ENCODE measurements around the gene CD300E.
"Not testable (repeated sequence)": the region's sequence is repeated elsewhere in the genome, so short reads cannot be mapped to it uniquely, and the experiment has no call there.

The CD300E gene

GRCh38 chr17:74633326-74633725 lies 9.8 kb upstream of the CD300E start:
- peaks cover 10% of the 10 kb centered on the region for H3K4me1 ChIP-seq (ENCODE audit: insufficient read depth, low read length)
- H3K27ac ChIP-seq (ENCODE audit: low read depth, low read length), result no peak overlapping the region
- H3K4me3 ChIP-seq (ENCODE audit: low read depth in 1 of 2, low read length in 2 of 2), result no peak overlapping the region
- H3K9me3 ChIP-seq (ENCODE audit: low read length), result no peaks in the 10 kb centered on the region
- no peak overlapping the region for H3K9ac ChIP-seq (ENCODE audit: low read length)
- H3K27me3 ChIP-seq (ENCODE audit: control insufficient read depth in 1 of 2, insufficient read depth in 2 of 2, low read length in 2 of 2), result peaks cover 0 to 4% of the 10 kb centered on the region in 2 donors
- no peaks in the 10 kb centered on the region for H3K36me3 ChIP-seq (ENCODE audit: insufficient read depth, low read length)

- Histone ChIP-seq H3K4me3 (ENCODE audit: low read depth in 1 of 2, low read length in 2 of 2) (peak overlapping the region in 1 of 2 donors; percentile 49), H3K9me3 (ENCODE audit: low read length) (no peaks in the 10 kb centered on the region), H3K4me1 (ENCODE audit: insufficient read depth, low read length) (peaks cover 10% of the 10 kb centered on the region), H3K36me3 (ENCODE audit: insufficient read depth, low read length) (no peaks in the 10 kb centered on the region), H3K9ac (ENCODE audit: low read length) (no peak overlapping the region), H3K27ac (ENCODE audit: low read depth, low read length) (no peak overlapping the region), H3K27me3 (ENCODE audit: control insufficient read depth in 1 of 2, insufficient read depth in 2 of 2, low read length in 2 of 2) (peaks cover 0 to 5% of the 10 kb centered on the region in 2 donors)
Measured at GRCh38 chr17:74632617-74633016, 9.1 kb upstream of the CD300E start.

DNA sequence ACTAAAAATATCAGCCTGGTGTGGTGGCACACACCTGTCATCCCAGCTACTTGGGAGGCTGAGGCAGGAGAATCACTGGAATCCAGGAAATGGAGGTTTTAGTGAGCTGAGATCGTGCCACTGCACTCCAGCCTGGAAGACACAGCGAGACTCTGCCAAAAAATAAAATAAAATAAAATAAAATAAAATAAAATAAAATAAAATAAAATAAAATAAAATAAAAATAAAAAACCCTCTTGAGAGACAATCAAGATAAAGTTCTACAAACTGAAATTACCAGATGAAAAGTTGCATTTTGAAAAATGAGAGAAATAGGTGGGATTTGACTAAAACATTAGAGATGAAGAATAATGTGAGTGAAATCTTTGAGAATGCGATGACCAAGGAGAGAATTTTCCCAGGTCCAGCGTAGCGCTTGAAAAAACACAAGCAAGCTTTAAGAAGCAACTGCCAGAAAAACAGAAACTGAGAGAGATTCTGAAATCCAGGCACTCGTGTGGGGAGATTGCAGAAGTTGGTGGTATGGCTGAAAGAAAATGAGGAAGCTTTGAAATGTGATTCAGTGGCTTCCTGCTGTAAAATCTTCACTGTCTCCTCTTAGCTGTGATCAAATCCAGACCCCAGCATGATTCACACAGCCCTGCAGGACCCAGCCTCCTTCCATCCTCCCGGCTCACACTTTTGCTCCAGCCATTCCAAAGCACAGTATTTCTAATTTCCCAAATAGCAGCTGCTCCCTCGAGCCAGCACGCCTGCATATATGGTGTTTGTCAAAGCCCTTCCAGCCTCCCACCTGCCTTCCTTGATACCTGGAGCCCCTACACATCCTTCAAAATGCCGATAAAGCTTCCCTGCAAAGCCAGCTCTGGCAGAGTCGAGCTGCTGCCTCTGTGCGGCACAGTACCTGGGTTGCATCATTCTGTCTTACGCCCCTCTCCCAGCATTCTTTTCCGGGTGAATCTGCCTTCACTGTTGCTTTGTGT lies 8.2 kb upstream of the CD300E start:
- no peaks in the 10 kb centered on the region for H3K9me3 ChIP-seq (ENCODE audit: low read length)
- H3K9ac ChIP-seq (ENCODE audit: low read length), result no peak overlapping the region
- peaks cover 0 to 5% of the 10 kb centered on the region in 2 donors for H3K27me3 ChIP-seq (ENCODE audit: control insufficient read depth in 1 of 2, insufficient read depth in 2 of 2, low read length in 2 of 2)
- peaks cover 10% of the 10 kb centered on the region for H3K4me1 ChIP-seq (ENCODE audit: insufficient read depth, low read length)
- H3K36me3 ChIP-seq (ENCODE audit: insufficient read depth, low read length), result no peaks in the 10 kb centered on the region
- no peak overlapping the region for H3K27ac ChIP-seq (ENCODE audit: low read depth, low read length)
- H3K4me3 ChIP-seq (ENCODE audit: low read depth in 1 of 2, low read length in 2 of 2), result peak overlapping the region in 1 of 2 donors; percentile 49

DNA sequence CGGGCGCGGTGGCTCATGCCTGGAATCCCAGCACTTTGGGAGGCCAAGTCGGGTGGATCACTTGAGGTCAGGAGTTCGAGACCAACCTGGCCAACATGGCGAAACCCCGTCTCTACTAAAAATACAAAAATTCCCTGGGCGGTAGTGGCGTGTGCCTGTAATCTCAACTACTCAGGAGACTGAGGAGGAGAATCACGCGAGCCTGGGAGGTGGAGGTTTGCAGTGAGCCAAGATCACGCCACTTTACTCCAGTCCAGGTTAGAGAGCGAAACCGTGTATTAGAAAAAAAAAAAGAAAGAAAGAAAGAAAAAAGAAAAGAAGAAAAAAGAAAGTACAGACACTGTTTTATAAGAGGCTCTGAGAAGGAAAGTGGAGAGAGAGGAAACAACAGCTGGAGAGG lies 6.7 kb upstream of the CD300E start:
- H3K27ac ChIP-seq (ENCODE audit: low read depth, low read length); H3K9me3 ChIP-seq (ENCODE audit: low read length); H3K36me3 ChIP-seq (ENCODE audit: insufficient read depth, low read length); H3K27me3 ChIP-seq (ENCODE audit: control insufficient read depth in 1 of 2, insufficient read depth in 2 of 2, low read length in 2 of 2); H3K4me3 ChIP-seq (ENCODE audit: low read depth in 1 of 2, low read length in 2 of 2); H3K9ac ChIP-seq (ENCODE audit: low read length): not testable (repeated sequence)
- peaks cover 10% of the 10 kb centered on the region for H3K4me1 ChIP-seq (ENCODE audit: insufficient read depth, low read length)

DNA sequence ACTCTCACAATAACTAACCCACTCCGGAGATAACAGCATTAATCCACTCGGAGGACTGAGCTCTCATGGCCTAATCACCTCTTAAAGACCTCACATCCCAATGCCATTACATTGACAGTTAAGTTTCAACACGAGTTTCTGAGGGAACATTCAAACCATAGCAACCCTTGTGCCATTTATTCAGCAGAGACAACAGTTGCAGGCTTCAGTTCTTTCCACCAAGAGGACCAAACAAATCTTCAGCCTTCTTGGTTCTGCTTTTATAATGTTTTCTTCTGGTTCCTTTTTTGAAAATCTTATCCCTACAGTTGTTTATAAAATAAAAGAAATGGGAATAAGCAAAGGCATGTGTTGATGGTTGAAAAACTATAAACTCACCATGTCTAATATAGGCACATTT lies 2.1 kb upstream of the CD300E start:
- no peaks in the 10 kb centered on the region for H3K4me1 ChIP-seq (ENCODE audit: insufficient read depth, low read length)

DNA sequence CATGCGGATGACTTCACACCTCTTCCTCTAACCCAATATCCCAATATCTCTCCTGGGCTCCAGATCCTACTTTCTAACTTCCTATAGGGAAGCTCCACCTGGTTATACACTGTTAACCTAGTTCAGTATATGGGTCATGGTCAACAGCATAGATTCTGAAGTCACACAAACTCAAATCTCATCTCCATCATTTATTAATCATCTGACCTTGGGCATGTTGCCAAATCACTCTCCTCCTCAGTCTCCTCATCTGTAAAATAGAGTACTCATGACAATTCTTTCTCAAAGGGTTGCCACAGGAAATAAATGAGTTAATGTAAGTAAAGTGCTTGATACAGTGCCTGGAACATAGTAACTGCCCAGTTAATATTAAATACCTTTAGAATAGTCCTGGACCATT lies 593 bp upstream of the CD300E start:
- no peaks in the 10 kb centered on the region for H3K36me3 ChIP-seq (ENCODE audit: insufficient read depth, low read length)
- H3K27ac ChIP-seq (ENCODE audit: low read depth, low read length), result no peak overlapping the region
- no peaks in the 10 kb centered on the region for H3K9me3 ChIP-seq (ENCODE audit: low read length)

More for the DNA sequence above, 2.1 kb upstream of the CD300E start:
- no peak overlapping the region for H3K4me3 ChIP-seq (ENCODE audit: low read depth in 1 of 2, low read length in 2 of 2)
- H3K27me3 ChIP-seq (ENCODE audit: control insufficient read depth in 1 of 2, insufficient read depth in 2 of 2, low read length in 2 of 2), result peaks cover 0 to 5% of the 10 kb centered on the region in 2 donors
- H3K9ac ChIP-seq (ENCODE audit: low read length), result no peak overlapping the region
- H3K9me3 ChIP-seq (ENCODE audit: low read length), result no peaks in the 10 kb centered on the region
- H3K27ac ChIP-seq (ENCODE audit: low read depth, low read length), result no peak overlapping the region
- H3K36me3 ChIP-seq (ENCODE audit: insufficient read depth, low read length), result no peaks in the 10 kb centered on the region

GRCh38 chr17:74619077-74619673 lies 4.4 kb downstream of the CD300E start:
- Histone ChIP-seq H3K4me3 (ENCODE audit: low read depth in 1 of 2, low read length in 2 of 2) (no peak overlapping the region), H3K9ac (ENCODE audit: low read length) (no peak overlapping the region), H3K9me3 (ENCODE audit: low read length) (no peaks in the 10 kb centered on the region), H3K27ac (ENCODE audit: low read depth, low read length) (no peak overlapping the region), H3K4me1 (ENCODE audit: insufficient read depth, low read length) (no peaks in the 10 kb centered on the region), H3K27me3 (ENCODE audit: control insufficient read depth in 1 of 2, insufficient read depth in 2 of 2, low read length in 2 of 2) (no peaks in the 10 kb centered on the region), H3K36me3 (ENCODE audit: insufficient read depth, low read length) (no peaks in the 10 kb centered on the region)

More for the DNA sequence above, 593 bp upstream of the CD300E start:
- Histone ChIP-seq H3K9ac (ENCODE audit: low read length) (no peak overlapping the region), H3K27me3 (ENCODE audit: control insufficient read depth in 1 of 2, insufficient read depth in 2 of 2, low read length in 2 of 2) (peaks cover 0 to 5% of the 10 kb centered on the region in 2 donors), H3K4me3 (ENCODE audit: low read depth in 1 of 2, low read length in 2 of 2) (no peak overlapping the region), H3K4me1 (ENCODE audit: insufficient read depth, low read length) (no peaks in the 10 kb centered on the region)

GRCh38 chr17:74618451-74618850 lies 5.1 kb downstream of the CD300E start:
- no peaks in the 10 kb centered on the region for H3K27me3 ChIP-seq (ENCODE audit: control insufficient read depth in 1 of 2, insufficient read depth in 2 of 2, low read length in 2 of 2)
- no peak overlapping the region for H3K27ac ChIP-seq (ENCODE audit: low read depth, low read length)
- no peaks in the 10 kb centered on the region for H3K36me3 ChIP-seq (ENCODE audit: insufficient read depth, low read length)
- no peak overlapping the region for H3K4me3 ChIP-seq (ENCODE audit: low read depth in 1 of 2, low read length in 2 of 2)
- no peaks in the 10 kb centered on the region for H3K4me1 ChIP-seq (ENCODE audit: insufficient read depth, low read length)
- no peak overlapping the region for H3K9ac ChIP-seq (ENCODE audit: low read length)
- no peaks in the 10 kb centered on the region for H3K9me3 ChIP-seq (ENCODE audit: low read length)

DNA sequence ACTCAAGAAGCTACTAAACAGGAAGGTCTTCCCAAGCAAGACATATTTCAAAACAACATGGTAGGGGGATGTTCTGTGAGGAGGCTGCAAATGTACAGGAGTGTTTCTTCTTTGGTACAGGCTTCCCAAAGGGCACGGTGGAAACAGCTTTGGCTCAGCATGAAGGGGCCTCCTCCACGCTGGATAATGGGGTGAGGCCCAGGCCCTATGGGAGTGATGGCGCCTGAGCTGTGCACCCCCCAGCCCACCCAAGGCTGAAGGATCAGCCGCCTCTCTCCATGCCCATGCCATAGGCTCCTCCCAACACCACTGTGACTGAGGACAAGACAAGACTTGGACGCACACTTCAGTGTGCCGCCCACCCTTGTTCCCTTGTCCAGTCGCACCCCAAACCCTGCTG lies 6.8 kb downstream of the CD300E start:
- Histone ChIP-seq H3K4me3 (ENCODE audit: low read depth in 1 of 2, low read length in 2 of 2) (no peak overlapping the region), H3K9ac (ENCODE audit: low read length) (no peak overlapping the region), H3K4me1 (ENCODE audit: insufficient read depth, low read length) (no peaks in the 10 kb centered on the region), H3K36me3 (ENCODE audit: insufficient read depth, low read length) (no peaks in the 10 kb centered on the region), H3K9me3 (ENCODE audit: low read length) (no peaks in the 10 kb centered on the region), H3K27me3 (ENCODE audit: control insufficient read depth in 1 of 2, insufficient read depth in 2 of 2, low read length in 2 of 2) (no peaks in the 10 kb centered on the region), H3K27ac (ENCODE audit: low read depth, low read length) (no peak overlapping the region)

- no peaks in the 10 kb centered on the region for H3K36me3 ChIP-seq (ENCODE audit: insufficient read depth, low read length)
- H3K4me3 ChIP-seq (ENCODE audit: low read depth in 1 of 2, low read length in 2 of 2), result no peak overlapping the region
- H3K27ac ChIP-seq (ENCODE audit: low read depth, low read length), result no peak overlapping the region
- H3K27me3 ChIP-seq (ENCODE audit: control insufficient read depth in 1 of 2, insufficient read depth in 2 of 2, low read length in 2 of 2), result no peaks in the 10 kb centered on the region
- H3K9me3 ChIP-seq (ENCODE audit: low read length), result no peaks in the 10 kb centered on the region
- H3K9ac ChIP-seq (ENCODE audit: low read length), result no peak overlapping the region
- no peaks in the 10 kb centered on the region for H3K4me1 ChIP-seq (ENCODE audit: insufficient read depth, low read length)
Measured at GRCh38 chr17:74612046-74612445, 11.5 kb downstream of the CD300E start.

GRCh38 chr17:74610108-74610507 lies 13.4 kb downstream of the CD300E start:
- no peak overlapping the region for H3K9ac ChIP-seq (ENCODE audit: low read length)
- no peaks in the 10 kb centered on the region for H3K9me3 ChIP-seq (ENCODE audit: low read length)
- H3K4me3 ChIP-seq (ENCODE audit: low read depth in 1 of 2, low read length in 2 of 2), result no peak overlapping the region
- H3K4me1 ChIP-seq (ENCODE audit: insufficient read depth, low read length), result peaks cover 13% of the 10 kb centered on the region
- no peak overlapping the region for H3K27ac ChIP-seq (ENCODE audit: low read depth, low read length)
- no peaks in the 10 kb centered on the region for H3K36me3 ChIP-seq (ENCODE audit: insufficient read depth, low read length)
- H3K27me3 ChIP-seq (ENCODE audit: control insufficient read depth in 1 of 2, insufficient read depth in 2 of 2, low read length in 2 of 2), result no peaks in the 10 kb centered on the region

Measured in muscle layer of colon (tissue), 2 donors.